DOHH2 (cell line): ENCODE measurements around the gene BAIAP2.

Source experiments
- H3F3A ChIP-seq: fragments of 200-600 bp; sonication (generic), shearing (Covaris generic); 2 replicates; pipeline ENCODE4 v1.6.0; 2016; ENCODE audit warnings: antibody characterized with exemption, mild to moderate bottlenecking; ENCODE audit not compliant: control insufficient read depth, insufficient read depth
- H3K27ac ChIP-seq: fragments of 200-600 bp; sonication (generic); 2 replicates; pipeline ENCODE4 v1.5.1; 2014; ENCODE audit warnings: low read depth, mild to moderate bottlenecking, low read length, moderate library complexity
- H3K27me3 ChIP-seq: fragments of 200-600 bp; sonication (generic); 2 replicates; pipeline ENCODE4 v1.6.1; 2014; ENCODE audit warnings: mild to moderate bottlenecking, low read length, mixed read lengths; ENCODE audit not compliant: control insufficient read depth
- H3K36me3 ChIP-seq: fragments of 200-600 bp; sonication (generic); 2 replicates; pipeline ENCODE4 v1.6.1; 2014; ENCODE audit warnings: mild to moderate bottlenecking, low read length, moderate library complexity, mixed read lengths; ENCODE audit not compliant: control insufficient read depth
- H3K4me1 ChIP-seq: fragments of 200-600 bp; sonication (generic); 2 replicates; pipeline ENCODE4 v1.6.1; 2014; ENCODE audit warnings: mild to moderate bottlenecking, low read length, mixed read lengths; ENCODE audit not compliant: control insufficient read depth
- H3K4me2 ChIP-seq: fragments of 200-600 bp; sonication (generic); 2 replicates; pipeline ENCODE4 v1.6.0; 2014; ENCODE audit warnings: mild to moderate bottlenecking, low read length, moderate library complexity
- H3K4me3 ChIP-seq: fragments of 200-600 bp; sonication (generic); 2 replicates; pipeline ENCODE4 v1.5.1; 2014; ENCODE audit warnings: mild to moderate bottlenecking, low read length, mixed read lengths
- H3K79me2 ChIP-seq: fragments of 200-600 bp; sonication (generic); 2 replicates; pipeline ENCODE4 v1.6.1; 2014; ENCODE audit warnings: mild to moderate bottlenecking, low read length, mixed read lengths; ENCODE audit not compliant: control insufficient read depth
- H3K9me2 ChIP-seq: fragments of 200-600 bp; sonication (generic); replicated peaks from 2 replicates; pipeline ENCODE4 v1.6.1; 2014; ENCODE audit warnings: mild to moderate bottlenecking, low read length, mixed read lengths; ENCODE audit not compliant: control insufficient read depth
- H3K9me3 ChIP-seq: fragments of 200-600 bp; sonication (generic); 2 replicates; pipeline ENCODE4 v1.6.1; 2014; ENCODE audit warnings: antibody characterized with exemption, low read length, mixed read lengths; ENCODE audit not compliant: control insufficient read depth, insufficient read depth
- H4K20me1 ChIP-seq: fragments of 200-600 bp; sonication (generic); 2 replicates; pipeline ENCODE4 v1.6.0; 2014; ENCODE audit warnings: low read depth, mild to moderate bottlenecking, antibody characterized with exemption, low read length, moderate library complexity; ENCODE audit not compliant: control insufficient read depth, insufficient read depth
- CTCF ChIP-seq: fragments of 200-600 bp; sonication (generic); IDR thresholded peaks from one replicate; pipeline ENCODE4 v1.5.1; 2014; ENCODE audit warnings: antibody characterized with exemption, mild to moderate bottlenecking, low read depth, low read length; ENCODE audit not compliant: poor library complexity, severe bottlenecking
- EZH2phosphoT487 ChIP-seq: fragments of 200-600 bp; sonication (generic); IDR thresholded peaks from 2 replicates; pipeline ENCODE4 v1.6.1; 2017; ENCODE audit warnings: borderline replicate concordance, mild to moderate bottlenecking, antibody characterized with exemption, low read length, moderate library complexity, mixed read lengths

The BAIAP2 gene

GRCh38 chr17:81050645-81051625 is 16.0 kb downstream of the BAIAP2 start:
- H4K20me1 ChIP-seq, result no peaks in the 10 kb centered on the region; the same call in 1 of the 2 replicates
- no peaks in the 10 kb centered on the region for H3K9me3 ChIP-seq
- no peaks in the 10 kb centered on the region for H3K36me3 ChIP-seq
- H3F3A ChIP-seq, result no peaks in the 10 kb centered on the region
- H3K4me3 ChIP-seq, result no peak overlapping the region
- no peaks in the 10 kb centered on the region for H3K4me1 ChIP-seq
- H3K27me3 ChIP-seq, result no peaks in the 10 kb centered on the region
- H3K27ac ChIP-seq, result no peak overlapping the region
- H3K9me2 ChIP-seq, result no peaks in the 10 kb centered on the region
- H3K4me2 ChIP-seq, result no peak overlapping the region
- H3K79me2 ChIP-seq, result no peaks in the 10 kb centered on the region
- no peak for TF ChIP-seq EZH2phosphoT487
- no peak for TF ChIP-seq CTCF

- Histone ChIP-seq H3K9me3 (no peaks in the 10 kb centered on the region), H3K79me2 (no peaks in the 10 kb centered on the region), H3K27me3 (no peaks in the 10 kb centered on the region), H3K4me2 (no peak overlapping the region), H3F3A (no peaks in the 10 kb centered on the region), H3K4me3 (no peak overlapping the region), H3K4me1 (no peaks in the 10 kb centered on the region), H4K20me1 (no peaks in the 10 kb centered on the region), H3K9me2 (no peaks in the 10 kb centered on the region), H3K36me3 (no peaks in the 10 kb centered on the region), H3K27ac (no peak overlapping the region)
- TF ChIP-seq CTCF, result no peak
- no peak for TF ChIP-seq EZH2phosphoT487
Observed at GRCh38 chr17:81052199-81052997, 17.4 kb downstream of the BAIAP2 start.

GRCh38 chr17:81053041-81053970 is 18.4 kb downstream of the BAIAP2 start:
- H3K36me3 ChIP-seq, result no peaks in the 10 kb centered on the region
- H3K9me2 ChIP-seq, result no peaks in the 10 kb centered on the region
- no peak overlapping the region for H3K4me3 ChIP-seq
- no peaks in the 10 kb centered on the region for H4K20me1 ChIP-seq
- H3K27me3 ChIP-seq, result no peaks in the 10 kb centered on the region
- no peaks in the 10 kb centered on the region for H3K4me1 ChIP-seq
- no peaks in the 10 kb centered on the region for H3K9me3 ChIP-seq
- H3K27ac ChIP-seq, result no peak overlapping the region
- no peaks in the 10 kb centered on the region for H3K79me2 ChIP-seq
- H3K4me2 ChIP-seq, result no peak overlapping the region
- no peaks in the 10 kb centered on the region for H3F3A ChIP-seq
- TF ChIP-seq CTCF (no peak), EZH2phosphoT487 (no peak)
